ENCODE measurements around the gene DLGAP4.

GRCh38 chr20:36468149-36469000 is 162.2 kb downstream of the DLGAP4 start:
- TF ChIP-seq CTCF (IDR thresholded peaks at IDR 0.05) (no peak), ZFX (IDR thresholded peaks at IDR 0.05; ENCODE audit: borderline replicate concordance) (no peak)
